A673 (cell line): ENCODE data around the gene SLC35D2.

Experiments
- EZH2 ChIP-seq: fragments of 200-600 bp; sonication (generic); IDR thresholded peaks from 2 replicates; pipeline ENCODE4 v1.6.1; 2017; ENCODE audit warnings: borderline replicate concordance, low read depth, mild to moderate bottlenecking, mixed read lengths, antibody characterized with exemption, low read length; ENCODE audit not compliant: poor library complexity, severe bottlenecking
- TF ChIP-seq, protein P1 (sequence below): fragments of 300-800, 200-600 bp; sonication (generic); conservative IDR thresholded peaks from 2 replicates; pipeline ENCODE4 v1.5.1; 2017; ENCODE audit warnings: low read depth, mild to moderate bottlenecking, antibody characterized with exemption, low read length, moderate library complexity, mixed read lengths

DNA sequence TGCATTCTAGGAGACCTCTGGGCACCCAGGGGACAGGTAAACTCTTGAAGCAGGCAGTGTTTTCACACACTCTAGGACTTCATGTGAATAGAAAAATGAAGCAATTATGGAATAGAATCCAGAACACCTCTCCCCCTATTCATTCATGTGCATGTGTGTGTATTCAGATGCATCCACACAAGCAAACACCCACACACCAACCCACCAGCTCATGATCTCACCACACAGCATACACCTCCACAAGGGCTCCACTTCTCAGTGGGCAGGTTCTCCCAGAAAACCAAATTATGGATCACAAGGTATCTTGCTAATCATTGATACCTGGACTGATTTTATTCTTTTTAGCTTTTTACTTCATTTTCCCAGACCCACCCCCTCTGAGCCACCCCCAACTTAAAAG, 60.3 kb downstream of the SLC35D2 start:
- TF ChIP-seq, protein P1, sequence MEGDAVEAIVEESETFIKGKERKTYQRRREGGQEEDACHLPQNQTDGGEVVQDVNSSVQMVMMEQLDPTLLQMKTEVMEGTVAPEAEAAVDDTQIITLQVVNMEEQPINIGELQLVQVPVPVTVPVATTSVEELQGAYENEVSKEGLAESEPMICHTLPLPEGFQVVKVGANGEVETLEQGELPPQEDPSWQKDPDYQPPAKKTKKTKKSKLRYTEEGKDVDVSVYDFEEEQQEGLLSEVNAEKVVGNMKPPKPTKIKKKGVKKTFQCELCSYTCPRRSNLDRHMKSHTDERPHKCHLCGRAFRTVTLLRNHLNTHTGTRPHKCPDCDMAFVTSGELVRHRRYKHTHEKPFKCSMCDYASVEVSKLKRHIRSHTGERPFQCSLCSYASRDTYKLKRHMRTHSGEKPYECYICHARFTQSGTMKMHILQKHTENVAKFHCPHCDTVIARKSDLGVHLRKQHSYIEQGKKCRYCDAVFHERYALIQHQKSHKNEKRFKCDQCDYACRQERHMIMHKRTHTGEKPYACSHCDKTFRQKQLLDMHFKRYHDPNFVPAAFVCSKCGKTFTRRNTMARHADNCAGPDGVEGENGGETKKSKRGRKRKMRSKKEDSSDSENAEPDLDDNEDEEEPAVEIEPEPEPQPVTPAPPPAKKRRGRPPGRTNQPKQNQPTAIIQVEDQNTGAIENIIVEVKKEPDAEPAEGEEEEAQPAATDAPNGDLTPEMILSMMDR = no peak
- no peak for TF ChIP-seq EZH2
